Psoas muscle (tissue), 8 donors: ENCODE measurements around the gene TBK1. TPM values are rescaled to one million over a fixed set of nuclear protein-coding genes. Genes with fewer than 3 reads are reported as not detected.

ENCODE experiments used
- ATAC-seq, 4 donors: fragments of 200-7000 bp; cut with Tn5 transposase; one replicate each; pipeline ENCODE4 v1.9.1; 2020; ENCODE audit warnings: moderate library complexity in 3 of 4, mild to moderate bottlenecking in 2 of 4
- DNase-seq, 2 donors: peaks; one replicate each; pipeline ENCODE4 v3.0.0-alpha.2; 2020
- H3K27ac ChIP-seq: fragments of 200-600 bp; one replicate; pipeline ENCODE4 v1.8.0; 2022
- H3K27me3 ChIP-seq, 3 donors: fragments of 200-600 bp in 1 of 3; one replicate each; pipeline versions ENCODE4 v1.6.1 to v1.8.0; 2013 to 2022; ENCODE audit warnings: low read length in 2 of 3, mild to moderate bottlenecking in 2 of 3, moderate library complexity in 1 of 3; ENCODE audit not compliant: insufficient read depth in 3 of 3
- H3K36me3 ChIP-seq, 2 donors: fragments of 200-600 bp in 1 of 2; one replicate each; pipeline versions ENCODE4 v1.6.1 to v1.8.0; 2013 to 2022; ENCODE audit warnings: low read depth in 1 of 2, mild to moderate bottlenecking in 1 of 2, moderate library complexity in 1 of 2; ENCODE audit not compliant: insufficient read depth in 1 of 2
- H3K4me1 ChIP-seq: fragments of 200-600 bp; one replicate; pipeline ENCODE4 v1.8.0; 2022
- H3K4me3 ChIP-seq: fragments of 200-600 bp; one replicate; pipeline ENCODE4 v1.8.0; 2022; ENCODE audit warnings: mild to moderate bottlenecking
- H3K9me3 ChIP-seq: fragments of 200-600 bp; one replicate; pipeline ENCODE4 v1.8.0; 2022
- WGBS, 3 donors: extraction: QIAGEN DNeasy Blood & Tissue Kit; methylation state at CpG; one replicate each; pipeline versions ENCODE4 v1.1.6 to v1.1.7; 2013; 5-methylcytosine and 5-hydroxymethylcytosine counted together
- intact Hi-C, 2 donors: fragments of 100-400 bp; cut with DNase I; formaldehyde crosslinking; loops; one replicate each; pipeline versions ENCODE4 v1.11.0 to v1.14.2; 2022
- long read RNA-seq, 2 donors: library from polyadenylated mRNA; unstranded; transcript quantifications; one replicate each; pipeline ENCODE4 v2.0.0, GENCODE V29; 2021
- polyA plus RNA-seq, 3 donors: library from polyadenylated mRNA; stranded (reverse); fragments of 200-250 nt; gene quantifications; one replicate each; pipeline ENCODE4 v1.2.3, GENCODE V29; 2013
- total RNA-seq, 4 donors: library from RNA; stranded (reverse); fragmentation: NEBNext Ultra II Directional in 2 of 4; extraction: Animal tissue kit (Norgen Biotek cat#: 25700) in 2 of 4; gene quantifications; one replicate each; pipeline versions ENCODE4 v1.2.1 to v1.2.4, GENCODE V29; 2021 to 2023
- TF ChIP-seq, protein P1 (sequence below): fragments of 200-600 bp; IDR thresholded peaks from one replicate; pipeline ENCODE4 v1.8.0; 2022; ENCODE audit warnings: antibody characterized with exemption
- donor health status: healthy with polysubstance abuse.
- donor health status: DM: no; HTN: no; CAD: no; lungs with moderate emphysema.
- donor health status: Bipolar disorder and iron deficiency.
- donor health status: healthy.
- donor health status: DM: yes; HTN: yes; CAD: no.
- donor health status: DM: no; HTN: no; CAD: no.
- donor health status: DM: no; HTN: no; CAD: no.
- donor health status: DM: yes; HTN: yes; CAD: no.

TBK1 gene
- total RNA-seq (10 to 100 TPM; 11.6 to 20.6 (median 19.7) TPM), polyA plus RNA-seq (10 to 100 TPM; 17.0 to 39.8 (median 20.3) TPM)
- long read RNA-seq, donor 1, transcript TBK1-201 (21 exons, 3,256 nt), result major isoform, 22 of 24 reads
- long read RNA-seq, donor 1, partial matches to known transcripts, result 1 of 24 reads
- long read RNA-seq, donor 1, other reads (novel, unspliced or antisense), result 1 of 24 reads
- long read RNA-seq, donor 2, transcript TBK1-201 (21 exons, 3,256 nt), result major isoform, 39 of 52 reads
- long read RNA-seq, donor 2, partial matches to known transcripts, result 3 of 52 reads
- long read RNA-seq, donor 2, other reads (novel, unspliced or antisense), result 10 of 52 reads

DNA sequence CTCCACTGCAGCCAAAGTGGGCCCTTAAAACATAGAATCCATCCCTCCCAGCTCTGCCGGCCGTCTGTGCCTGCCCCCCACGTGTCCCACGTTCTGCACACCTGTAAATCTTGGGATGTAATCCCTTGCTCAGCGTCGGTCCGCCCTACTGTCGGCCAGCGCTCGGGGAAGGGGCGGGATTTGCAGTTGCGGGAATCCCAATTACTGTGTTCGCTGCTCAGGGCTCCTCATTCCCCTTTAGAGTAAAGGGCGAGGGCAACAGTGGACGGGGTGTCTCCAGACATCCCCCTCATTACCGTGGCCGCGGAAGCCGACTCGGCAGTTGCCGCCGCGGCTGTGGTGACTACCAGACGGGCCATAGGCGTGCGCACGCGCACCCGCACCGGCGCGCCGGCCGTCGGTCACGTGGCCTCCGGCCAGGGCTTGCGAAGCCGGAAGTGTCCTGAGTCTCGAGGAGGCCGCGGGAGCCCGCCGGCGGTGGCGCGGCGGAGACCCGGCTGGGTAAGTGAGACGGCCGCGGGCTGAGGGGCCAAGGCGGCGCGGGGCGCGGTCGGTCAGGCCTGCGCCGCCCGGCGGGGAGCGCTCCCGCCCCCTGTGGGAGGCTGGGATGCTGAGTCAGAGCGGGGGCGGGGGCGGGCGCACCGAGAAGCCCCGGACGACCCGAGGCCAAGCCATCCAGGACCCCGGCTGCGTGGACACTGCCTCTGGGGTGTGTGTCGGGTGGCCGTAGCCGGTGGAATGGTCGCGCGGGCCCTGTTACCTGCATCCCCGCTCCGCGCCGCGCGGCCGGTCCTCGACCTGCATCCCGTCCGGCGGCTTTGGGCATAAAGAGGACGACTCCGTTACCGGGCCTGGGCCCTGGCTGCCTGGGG, at the start of gene TBK1:
Gene TBK1 (plus strand): TSS at position 434 of the 872 bp plus-strand sequence. CDS start 3,751 bp downstream, outside the sequence.
- DNase-seq, result peak; percentile 91 to 97
- H3K9me3 ChIP-seq, result no peaks in the 10 kb centered on the region
- intact Hi-C loops, result loop anchor here (2.0 to 5.0 kb wide), 2 partner anchors 17 to 45 kb away; no protein-coding TSS in a partner anchor
- H3K4me3 ChIP-seq, result peak within 1 kb of the TSS; percentile 83
- H3K27ac ChIP-seq, result peak within 1 kb of the TSS; percentile 94
- TF ChIP-seq, protein P1, sequence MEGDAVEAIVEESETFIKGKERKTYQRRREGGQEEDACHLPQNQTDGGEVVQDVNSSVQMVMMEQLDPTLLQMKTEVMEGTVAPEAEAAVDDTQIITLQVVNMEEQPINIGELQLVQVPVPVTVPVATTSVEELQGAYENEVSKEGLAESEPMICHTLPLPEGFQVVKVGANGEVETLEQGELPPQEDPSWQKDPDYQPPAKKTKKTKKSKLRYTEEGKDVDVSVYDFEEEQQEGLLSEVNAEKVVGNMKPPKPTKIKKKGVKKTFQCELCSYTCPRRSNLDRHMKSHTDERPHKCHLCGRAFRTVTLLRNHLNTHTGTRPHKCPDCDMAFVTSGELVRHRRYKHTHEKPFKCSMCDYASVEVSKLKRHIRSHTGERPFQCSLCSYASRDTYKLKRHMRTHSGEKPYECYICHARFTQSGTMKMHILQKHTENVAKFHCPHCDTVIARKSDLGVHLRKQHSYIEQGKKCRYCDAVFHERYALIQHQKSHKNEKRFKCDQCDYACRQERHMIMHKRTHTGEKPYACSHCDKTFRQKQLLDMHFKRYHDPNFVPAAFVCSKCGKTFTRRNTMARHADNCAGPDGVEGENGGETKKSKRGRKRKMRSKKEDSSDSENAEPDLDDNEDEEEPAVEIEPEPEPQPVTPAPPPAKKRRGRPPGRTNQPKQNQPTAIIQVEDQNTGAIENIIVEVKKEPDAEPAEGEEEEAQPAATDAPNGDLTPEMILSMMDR, result peak; percentile 15
- H3K4me1 ChIP-seq, result peaks cover 20% of the 10 kb centered on the region
- peak; percentile 95 to 99 (median 98) for ATAC-seq
- no peaks in the 10 kb centered on the region for H3K27me3 ChIP-seq
- peaks cover 6 to 38% of the 10 kb centered on the region in 2 donors for H3K36me3 ChIP-seq
- 0% methylated on average over 77 to 94 of the region's 94 CpGs for WGBS, 3 donors

DNA sequence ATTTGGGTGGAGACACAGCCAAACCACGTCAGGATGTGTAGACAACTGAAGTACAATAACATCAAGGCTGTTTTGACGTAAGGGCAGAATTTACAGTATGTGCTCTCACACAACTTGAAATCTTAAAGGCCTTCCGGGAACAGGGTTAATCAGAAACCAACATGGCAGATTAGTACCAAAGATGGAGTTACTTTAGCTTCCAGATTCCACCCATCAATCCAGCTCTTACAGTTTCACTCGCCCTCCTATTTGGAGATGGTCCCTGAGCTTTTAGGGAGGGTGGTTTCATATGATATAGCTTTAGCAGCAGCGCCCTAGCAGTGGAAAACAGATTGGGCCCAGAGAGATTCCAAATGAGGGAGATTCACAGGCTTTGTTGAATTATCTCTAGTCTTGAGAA, 49.7 kb upstream of the TBK1 start:
- Histone ChIP-seq H3K27ac (no peak overlapping the region), H3K27me3 (no peaks in the 10 kb centered on the region), H3K4me1 (peaks cover 8% of the 10 kb centered on the region), H3K9me3 (no peaks in the 10 kb centered on the region), H3K4me3 (no peak overlapping the region), H3K36me3 (no peaks in the 10 kb centered on the region)
- ATAC-seq, result no peak
- intact Hi-C loops, result loop anchor here in 1 of 2 donors (10.0 kb wide), 1 partner anchor 177 kb away; the partner anchor contains the start of gene KICS2
- TF ChIP-seq, protein P1, result no peak
- DNase-seq, result no peak
- 87 to 92% (median 90%) methylated on average over 5 of the region's 5 CpGs for WGBS, 3 donors

DNA sequence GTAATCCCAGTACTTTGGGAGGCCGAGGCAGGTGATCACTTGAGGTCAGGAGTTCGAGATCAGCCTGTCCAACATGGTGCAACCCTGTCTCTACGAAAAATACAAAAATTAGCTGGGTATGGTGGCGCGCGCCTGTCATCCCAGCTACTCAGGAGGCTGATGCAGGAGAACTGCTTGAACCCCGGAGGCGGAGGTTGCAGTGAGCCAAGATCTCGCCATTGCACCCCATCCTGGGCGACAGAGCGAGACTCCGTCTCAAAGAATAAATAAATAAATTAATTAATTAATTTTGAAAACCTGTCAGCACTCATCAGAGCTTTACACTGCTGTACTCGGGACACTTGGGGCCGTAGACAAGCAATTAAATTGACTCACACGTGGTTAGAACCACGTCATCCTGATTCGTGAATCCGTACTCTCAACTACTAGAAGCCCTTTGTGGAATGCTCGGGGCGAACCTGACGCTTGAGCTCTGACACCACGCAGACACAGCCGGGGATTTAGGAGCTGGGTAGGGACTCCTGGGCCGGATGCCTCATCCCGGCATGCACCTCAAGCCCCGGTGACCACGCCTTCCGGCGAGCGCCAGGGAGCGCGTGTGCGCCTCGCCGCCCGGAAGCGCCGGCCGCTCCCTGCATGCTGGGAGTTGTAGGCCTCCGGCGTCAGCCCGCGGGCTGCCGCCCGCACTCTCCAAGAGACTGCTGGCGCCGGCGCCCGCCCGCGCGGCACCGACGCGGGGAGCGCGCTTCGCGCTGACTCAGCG, 48.0 kb upstream of the TBK1 start, which contains the start of gene XPOT:
Gene XPOT (plus strand): TSS at position 686 of the 763 bp plus-strand sequence. CDS start 5,644 bp downstream, outside the sequence.
- Histone ChIP-seq H3K9me3 (no peaks in the 10 kb centered on the region), H3K36me3 (no peaks in the 10 kb centered on the region), H3K4me1 (peaks cover 8% of the 10 kb centered on the region), H3K27ac (peak within 1 kb of the TSS; percentile 99), H3K27me3 (no peaks in the 10 kb centered on the region), H3K4me3 (peak within 1 kb of the TSS; percentile 99)
- intact Hi-C loops, result loop anchor here in 1 of 2 donors (10.0 kb wide), 1 partner anchor 179 kb away; the partner anchor contains the start of gene KICS2
- peak; percentile 96 to 98 for DNase-seq
- TF ChIP-seq, protein P1, result no peak
- 11 to 13% (median 12%) methylated on average over 54 to 60 of the region's 60 CpGs for WGBS, 3 donors
- peak; percentile 95 to 96 (median 96) for ATAC-seq
